Non-pigmented ciliary epithelial cell (primary cell): ENCODE measurements around the gene ZNF716.
"Not testable (repeated sequence)": the region's sequence is repeated elsewhere in the genome, so short reads cannot be mapped to it uniquely, and the experiment has no call there.

Experiments used
- DNase-seq: peaks from one replicate; pipeline ENCODE4 v3.0.0-alpha.2; 2010; ENCODE audit warnings: low read depth

ZNF716 gene

GRCh38 chr7:57449904-57450303 is at the start of gene ZNF716:
ZNF716 (plus strand) TSS chr7:57450177; CDS start chr7:57450289, 112 bp downstream.
- no peak for DNase-seq

GRCh38 chr7:57400531-57401155 is 49.3 kb upstream of the ZNF716 start:
- no peak for DNase-seq

- DNase-seq = not testable (repeated sequence)
Observed at GRCh38 chr7:57403051-57403450, 46.9 kb upstream of the ZNF716 start.

- DNase-seq = no peak
Observed at GRCh38 chr7:57403601-57404342, 46.2 kb upstream of the ZNF716 start.

- DNase-seq = no peak
Observed at GRCh38 chr7:57404343-57404966, 45.5 kb upstream of the ZNF716 start.

- DNase-seq = no peak
Observed at GRCh38 chr7:57404967-57405421, 45.0 kb upstream of the ZNF716 start.

- no peak for DNase-seq
Observed at GRCh38 chr7:57407125-57407524, 42.9 kb upstream of the ZNF716 start.

GRCh38 chr7:57412168-57412567 is 37.8 kb upstream of the ZNF716 start:
- DNase-seq = no peak

GRCh38 chr7:57412618-57413017 is 37.4 kb upstream of the ZNF716 start:
- no peak for DNase-seq

GRCh38 chr7:57413529-57414398 is 36.2 kb upstream of the ZNF716 start:
- DNase-seq = no peak

GRCh38 chr7:57414415-57414814 is 35.6 kb upstream of the ZNF716 start:
- DNase-seq = no peak

- DNase-seq = no peak
Observed at GRCh38 chr7:57414852-57415251, 35.1 kb upstream of the ZNF716 start.

GRCh38 chr7:57415326-57415725 is 34.7 kb upstream of the ZNF716 start:
- no peak for DNase-seq

GRCh38 chr7:57415730-57416129 is 34.2 kb upstream of the ZNF716 start:
- no peak for DNase-seq

GRCh38 chr7:57416601-57417358 is 33.2 kb upstream of the ZNF716 start:
- DNase-seq = no peak

- no peak for DNase-seq
Observed at GRCh38 chr7:57417736-57418135, 32.2 kb upstream of the ZNF716 start.

GRCh38 chr7:57423768-57424167 is 26.2 kb upstream of the ZNF716 start:
- DNase-seq = no peak

- DNase-seq = no peak
Observed at GRCh38 chr7:57424515-57425238, 25.3 kb upstream of the ZNF716 start.

- no peak for DNase-seq
Observed at GRCh38 chr7:57425239-57425944, 24.6 kb upstream of the ZNF716 start.

- no peak for DNase-seq
Observed at GRCh38 chr7:57425969-57426628, 23.9 kb upstream of the ZNF716 start.
